NB4 (cell line): Measurements from ENCODE around the gene SPIN2A.
A peak's percentile ranks its signal among the peaks of the same experiment; 100 is the strongest.
"Not testable (repeated sequence)": the region's sequence is repeated elsewhere in the genome, so short reads cannot be mapped to it uniquely, and the experiment has no call there.

Source experiments
- DNase-seq: peaks from one replicate; pipeline ENCODE4 v3.0.0; 2010; ENCODE audit warnings: low read depth
- H3K4me3 ChIP-seq: one replicate; pipeline ENCODE4 v1.5.1; 2011; ENCODE audit warnings: mild to moderate bottlenecking, low read depth, low read length, moderate library complexity
- MYC ChIP-seq: IDR thresholded peaks from 2 replicates; pipeline ENCODE4 v1.6.1; 2011; ENCODE audit warnings: low read depth, low read length
- POLR2A ChIP-seq: IDR thresholded peaks from 2 replicates; pipeline ENCODE4 v1.6.1; 2011; ENCODE audit warnings: mild to moderate bottlenecking; ENCODE audit not compliant: insufficient read length; ENCODE audit errors: extremely low read depth
- TF ChIP-seq, protein P1 (sequence below): IDR thresholded peaks from 2 replicates; pipeline ENCODE4 v1.6.1; 2011; ENCODE audit warnings: low read depth, low read length
- TF ChIP-seq, protein P2 (sequence below): IDR thresholded peaks from one replicate; pipeline ENCODE4 v1.5.1; 2012; ENCODE audit warnings: low read depth, low read length

SPIN2A gene

DNA sequence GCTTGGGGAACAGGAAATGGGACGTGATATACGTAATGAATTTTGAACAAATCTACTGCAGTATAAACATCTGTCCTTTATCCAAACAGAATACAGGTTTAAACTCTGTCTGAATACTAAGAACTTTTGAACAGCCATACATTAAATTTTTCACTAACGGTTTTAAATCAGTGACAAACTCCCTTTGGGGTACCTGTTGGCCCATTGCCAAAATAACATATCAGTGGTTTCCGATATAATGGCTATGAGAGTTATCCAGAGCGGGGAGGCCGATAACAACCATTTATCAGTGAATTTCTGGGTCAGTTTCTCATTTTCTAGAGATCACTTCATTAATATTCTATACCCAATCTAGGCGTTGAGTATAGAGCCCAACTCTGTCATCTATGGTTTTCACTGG, 5.2 kb downstream of the SPIN2A start:
- DNase-seq = no peak
- TF ChIP-seq, protein P1, sequence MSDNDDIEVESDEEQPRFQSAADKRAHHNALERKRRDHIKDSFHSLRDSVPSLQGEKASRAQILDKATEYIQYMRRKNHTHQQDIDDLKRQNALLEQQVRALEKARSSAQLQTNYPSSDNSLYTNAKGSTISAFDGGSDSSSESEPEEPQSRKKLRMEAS = no peak
- TF ChIP-seq, protein P2, sequence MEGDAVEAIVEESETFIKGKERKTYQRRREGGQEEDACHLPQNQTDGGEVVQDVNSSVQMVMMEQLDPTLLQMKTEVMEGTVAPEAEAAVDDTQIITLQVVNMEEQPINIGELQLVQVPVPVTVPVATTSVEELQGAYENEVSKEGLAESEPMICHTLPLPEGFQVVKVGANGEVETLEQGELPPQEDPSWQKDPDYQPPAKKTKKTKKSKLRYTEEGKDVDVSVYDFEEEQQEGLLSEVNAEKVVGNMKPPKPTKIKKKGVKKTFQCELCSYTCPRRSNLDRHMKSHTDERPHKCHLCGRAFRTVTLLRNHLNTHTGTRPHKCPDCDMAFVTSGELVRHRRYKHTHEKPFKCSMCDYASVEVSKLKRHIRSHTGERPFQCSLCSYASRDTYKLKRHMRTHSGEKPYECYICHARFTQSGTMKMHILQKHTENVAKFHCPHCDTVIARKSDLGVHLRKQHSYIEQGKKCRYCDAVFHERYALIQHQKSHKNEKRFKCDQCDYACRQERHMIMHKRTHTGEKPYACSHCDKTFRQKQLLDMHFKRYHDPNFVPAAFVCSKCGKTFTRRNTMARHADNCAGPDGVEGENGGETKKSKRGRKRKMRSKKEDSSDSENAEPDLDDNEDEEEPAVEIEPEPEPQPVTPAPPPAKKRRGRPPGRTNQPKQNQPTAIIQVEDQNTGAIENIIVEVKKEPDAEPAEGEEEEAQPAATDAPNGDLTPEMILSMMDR = no peak
- TF ChIP-seq MYC (no peak), POLR2A (no peak)
- H3K4me3 ChIP-seq = no peak overlapping the region

DNA sequence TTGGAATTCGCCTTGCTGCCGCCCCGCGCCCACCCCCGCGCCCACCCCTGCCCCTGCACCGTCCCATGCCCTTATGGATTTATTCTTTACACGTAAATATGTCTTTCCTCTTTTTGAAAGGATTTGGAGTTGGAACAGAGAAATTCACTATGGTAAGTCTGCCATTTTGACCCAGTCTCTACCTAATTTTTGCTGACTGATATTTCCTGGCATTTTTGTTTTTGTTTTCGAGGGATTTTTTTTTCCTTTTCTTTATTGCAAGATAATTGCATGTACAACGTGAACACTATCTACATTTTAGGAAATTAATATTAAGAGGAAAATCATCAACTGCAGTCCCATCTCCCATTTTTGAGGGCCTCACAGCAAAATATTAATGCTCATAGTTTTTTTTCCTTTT, 15.4 kb downstream of the SPIN2A start:
- H3K4me3 ChIP-seq = peak overlapping the region; percentile 71
- DNase-seq = no peak
- TF ChIP-seq MYC = no peak
- TF ChIP-seq, protein P2 = no peak
- TF ChIP-seq POLR2A = no peak
- TF ChIP-seq, protein P1 = no peak

DNA sequence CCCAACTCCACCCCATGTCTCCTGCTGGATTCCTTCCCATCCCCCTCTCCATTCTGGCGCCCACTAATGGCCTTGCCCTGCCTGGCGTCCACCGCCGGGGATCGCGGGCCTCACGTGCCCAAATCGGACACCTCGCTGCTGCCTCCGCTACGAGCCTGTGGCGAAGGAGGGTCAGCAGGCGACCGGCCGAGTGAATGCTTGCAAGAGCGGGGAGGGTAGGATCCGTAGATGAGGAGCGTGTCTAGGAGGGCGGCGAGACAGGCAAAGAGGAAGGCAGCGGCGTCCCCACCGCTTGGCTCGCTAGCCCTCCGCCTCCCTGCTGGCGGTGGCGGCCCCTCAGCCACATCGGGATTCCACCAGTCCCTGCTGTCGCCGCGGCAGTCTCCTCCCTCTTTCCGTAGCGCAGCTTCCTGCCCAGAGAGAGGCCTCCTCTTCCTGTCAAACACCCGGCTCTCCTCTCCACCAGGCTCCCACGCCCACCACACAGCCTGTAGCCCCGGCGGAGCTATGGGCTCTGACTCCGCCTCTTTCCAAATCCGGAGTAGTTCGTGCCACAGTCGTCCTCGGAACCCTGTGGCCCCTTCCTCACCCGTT, 15.9 kb downstream of the SPIN2A start, which contains the start of gene SPIN2B:
Gene SPIN2B (minus strand): TSS at position 387 of the 594 bp plus-strand sequence.
- TF ChIP-seq POLR2A (peak; percentile 49), MYC (peak; percentile 66; the same call in 1 of the 2 replicates)
- TF ChIP-seq, protein P1 = no peak
- peak; percentile 93 for DNase-seq
- peak within 1 kb of the TSS; percentile 71 for H3K4me3 ChIP-seq

GRCh38 chrX:57120619-57121161, 16.5 kb downstream of the SPIN2A start:
- peak overlapping the region; percentile 71 for H3K4me3 ChIP-seq
- not testable (repeated sequence) for DNase-seq

GRCh38 chrX:57119416-57119815, 17.8 kb downstream of the SPIN2A start:
- TF ChIP-seq POLR2A (no peak), MYC (no peak)
- TF ChIP-seq, protein P1 = no peak
- TF ChIP-seq, protein P2 = no peak
- DNase-seq = no peak
- H3K4me3 ChIP-seq = no peak overlapping the region

- DNase-seq = not testable (repeated sequence)
Measured at GRCh38 chrX:57117566-57117965, 19.6 kb downstream of the SPIN2A start.

DNA sequence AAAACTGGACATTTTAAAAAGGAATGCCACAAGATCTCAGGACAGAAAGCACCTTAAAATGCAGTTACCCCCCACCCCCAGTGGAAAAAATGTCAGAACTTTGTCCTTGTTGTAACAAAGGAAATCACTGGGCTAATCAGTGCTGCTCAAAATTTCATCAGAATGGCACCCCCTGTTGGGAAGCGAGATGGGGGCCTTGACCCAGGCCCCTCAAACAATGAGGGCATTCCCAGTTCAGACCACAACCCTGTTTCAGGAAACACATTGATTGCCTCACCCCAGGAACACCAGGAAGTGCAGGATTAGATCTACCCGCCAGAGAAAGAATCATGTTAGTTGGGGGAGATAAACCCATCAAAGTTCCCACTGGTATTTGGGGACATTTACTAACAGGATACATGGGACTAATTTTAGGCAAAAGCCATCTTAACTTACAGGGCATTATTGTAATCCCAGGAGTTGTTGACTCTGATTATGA, 32.2 kb downstream of the SPIN2A start:
- no peak for DNase-seq
- no peak overlapping the region for H3K4me3 ChIP-seq
- TF ChIP-seq, protein P2 = no peak
- TF ChIP-seq POLR2A = no peak
- TF ChIP-seq, protein P1 = no peak
- no peak for TF ChIP-seq MYC

More at GRCh38 chrX:57117566-57117965, 19.6 kb downstream of the SPIN2A start:
- H3K4me3 ChIP-seq = not testable (repeated sequence)
